PC-3 (cell line): ENCODE data around the gene MICU1. TPM values are rescaled to one million over a fixed set of nuclear protein-coding genes. Genes with fewer than 3 reads are reported as not detected.
A peak's percentile ranks its signal among the peaks of the same experiment; 100 is the strongest.

Source experiments
- ATAC-seq: fragments of 200-7000 bp; cut with Tn5 transposase; 2 replicates; pipeline ENCODE4 v1.9.1; 2020; ENCODE audit warnings: mild to moderate bottlenecking, moderate library complexity
- BruUV-seq: library from RNA; stranded (reverse); fragments of 400-500 nt; replicated peaks from 2 replicates; lab custom pipeline; 2021; lab: Mats Ljungman, UMichigan
- CTCF ChIA-PET: fragments of 300-600 bp; sonication (Branson Sonifier 250); formaldehyde crosslinking; loops from one replicate; lab custom pipeline; 2022; ENCODE audit warnings: antibody characterized with exemption; lab: Charles Lee
- POLR2A ChIA-PET: fragments of 300-600 bp; sonication (Branson Sonifier 250); formaldehyde crosslinking; loops from one replicate; lab custom pipeline; 2022; ENCODE audit warnings: antibody characterized with exemption; ENCODE audit not compliant: unreplicated experiment; lab: Charles Lee
- DNase-seq: peaks from one replicate; pipeline ENCODE4 v3.0.0-alpha.2; 2015
- H2AFZ ChIP-seq: fragments of 300-600 bp; sonication (generic); 2 replicates; pipeline ENCODE4 v1.6.0; 2016; ENCODE audit warnings: antibody characterized with exemption, low read length
- H3F3A ChIP-seq: fragments of 300-600 bp; sonication (generic); one replicate; pipeline ENCODE4 v1.6.0; 2017; ENCODE audit warnings: antibody characterized with exemption, low read length, control low read depth, mild to moderate bottlenecking; ENCODE audit not compliant: unreplicated experiment
- H3K27ac ChIP-seq: fragments of 300-600 bp; sonication (generic); 2 replicates; pipeline ENCODE4 v1.5.1; 2016; ENCODE audit warnings: mild to moderate bottlenecking, low read length
- H3K27me3 ChIP-seq: fragments of 300-600 bp; sonication (generic); 2 replicates; pipeline ENCODE4 v1.6.1; 2016; ENCODE audit warnings: low read length, mixed read lengths
- H3K36me3 ChIP-seq: fragments of 300-600 bp; sonication (generic); 2 replicates; pipeline ENCODE4 v1.6.1; 2016; ENCODE audit warnings: low read depth, mixed run types, low read length, mixed read lengths
- H3K4me1 ChIP-seq: fragments of 300-600 bp; sonication (generic); 2 replicates; pipeline ENCODE4 v1.5.1; 2016; ENCODE audit warnings: low read length; ENCODE audit not compliant: insufficient read depth
- H3K4me2 ChIP-seq: fragments of 300-600 bp; sonication (generic); 2 replicates; pipeline ENCODE4 v1.6.0; 2016; ENCODE audit warnings: low read length
- H3K4me3 ChIP-seq: fragments of 300-600 bp; sonication (generic); 2 replicates; pipeline ENCODE4 v1.5.1; 2016; ENCODE audit warnings: mild to moderate bottlenecking, low read length, mixed read lengths
- H3K79me2 ChIP-seq: fragments of 300-600 bp; sonication (generic); 2 replicates; pipeline ENCODE4 v1.6.1; 2017; ENCODE audit warnings: low read length, mixed read lengths
- H3K9ac ChIP-seq: fragments of 300-600 bp; sonication (generic); 2 replicates; pipeline ENCODE4 v1.6.0; 2016; ENCODE audit warnings: mild to moderate bottlenecking, low read length
- H3K9me2 ChIP-seq: fragments of 300-600 bp; sonication (generic); replicated peaks from 2 replicates; pipeline ENCODE4 v1.6.1; 2016; ENCODE audit warnings: mixed run types, low read length, mixed read lengths
- H3K9me3 ChIP-seq: fragments of 300-600 bp; sonication (generic); 2 replicates; pipeline ENCODE4 v1.6.1; 2016; ENCODE audit warnings: low read length, mixed read lengths
- H4K20me1 ChIP-seq: fragments of 300-600 bp; sonication (generic); 2 replicates; pipeline ENCODE4 v1.6.1; 2016; ENCODE audit warnings: low read length, mixed read lengths
- EZH2 ChIP-seq: fragments of 300-600 bp; sonication (generic); IDR thresholded peaks from one replicate; pipeline ENCODE4 v1.6.1; 2017; ENCODE audit warnings: antibody characterized with exemption, mild to moderate bottlenecking, low read length; ENCODE audit not compliant: unreplicated experiment
- EZH2phosphoT487 ChIP-seq: fragments of 300-600 bp; sonication (generic); IDR thresholded peaks from 2 replicates; pipeline ENCODE4 v1.6.1; 2018; ENCODE audit warnings: mild to moderate bottlenecking, antibody characterized with exemption, low read length, borderline replicate concordance
- intact Hi-C: fragments of 100-400 bp; cut with micrococcal nuclease; formaldehyde crosslinking; loops from 2 replicates; pipeline ENCODE4 v1.9.0; 2023
- total RNA-seq: library from RNA; depleted of rRNA; stranded (reverse); fragments of >200 nt; gene quantifications from 2 replicates; pipeline ENCODE4 v1.2.3, GENCODE V29; 2014
- TF ChIP-seq, protein P1 (sequence below): fragments of 300-600 bp; sonication (generic); conservative IDR thresholded peaks from 2 replicates; pipeline ENCODE4 v1.5.1; 2017; ENCODE audit warnings: antibody characterized with exemption, low read depth, mild to moderate bottlenecking, low read length

Gene MICU1
- total RNA-seq, 1 experiment from 2014 or later = 19.8 TPM

DNA sequence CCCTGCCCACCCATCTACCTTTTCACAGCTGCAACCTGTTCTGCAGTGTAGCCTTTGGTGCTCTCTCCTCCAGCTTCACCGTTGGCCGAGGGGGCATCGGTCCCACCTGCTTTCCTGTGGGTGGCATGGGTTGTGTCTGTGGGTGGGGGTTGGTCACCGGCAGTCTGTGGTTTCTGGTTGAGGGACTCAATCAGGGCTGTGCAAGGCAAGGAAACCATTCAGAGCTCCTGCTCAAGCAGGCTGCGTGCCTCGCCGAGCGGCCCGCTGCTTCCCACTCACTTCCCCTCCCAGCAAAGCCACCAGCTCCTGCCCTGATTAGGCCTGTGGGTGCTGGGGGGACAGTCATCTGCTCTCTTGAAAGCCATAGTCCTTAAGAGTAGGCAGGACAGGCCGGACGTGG is 280.9 kb downstream of the MICU1 start:
- Histone ChIP-seq H3K4me3 (no peak overlapping the region), H3K4me1 (no peaks in the 10 kb centered on the region), H3K9ac (no peak overlapping the region), H3K27ac (no peak overlapping the region), H3K27me3 (no peaks in the 10 kb centered on the region), H4K20me1 (no peaks in the 10 kb centered on the region), H2AFZ (no peak overlapping the region), H3K9me2 (no peaks in the 10 kb centered on the region), H3K4me2 (no peak overlapping the region), H3F3A (no peaks in the 10 kb centered on the region), H3K36me3 (peaks cover 8% of the 10 kb centered on the region; the same call in 1 of the 2 replicates), H3K79me2 (no peaks in the 10 kb centered on the region), H3K9me3 (no peaks in the 10 kb centered on the region)
- no peak for DNase-seq
- BruUV-seq = no TSS peak
- CTCF ChIA-PET = interaction anchor here (0.7 kb wide), 1 partner anchor 716 kb away, joined by 9 read pairs; no protein-coding TSS in a partner anchor
- intact Hi-C loops = no loop called here
- no peak for TF ChIP-seq EZH2
- TF ChIP-seq, protein P1, sequence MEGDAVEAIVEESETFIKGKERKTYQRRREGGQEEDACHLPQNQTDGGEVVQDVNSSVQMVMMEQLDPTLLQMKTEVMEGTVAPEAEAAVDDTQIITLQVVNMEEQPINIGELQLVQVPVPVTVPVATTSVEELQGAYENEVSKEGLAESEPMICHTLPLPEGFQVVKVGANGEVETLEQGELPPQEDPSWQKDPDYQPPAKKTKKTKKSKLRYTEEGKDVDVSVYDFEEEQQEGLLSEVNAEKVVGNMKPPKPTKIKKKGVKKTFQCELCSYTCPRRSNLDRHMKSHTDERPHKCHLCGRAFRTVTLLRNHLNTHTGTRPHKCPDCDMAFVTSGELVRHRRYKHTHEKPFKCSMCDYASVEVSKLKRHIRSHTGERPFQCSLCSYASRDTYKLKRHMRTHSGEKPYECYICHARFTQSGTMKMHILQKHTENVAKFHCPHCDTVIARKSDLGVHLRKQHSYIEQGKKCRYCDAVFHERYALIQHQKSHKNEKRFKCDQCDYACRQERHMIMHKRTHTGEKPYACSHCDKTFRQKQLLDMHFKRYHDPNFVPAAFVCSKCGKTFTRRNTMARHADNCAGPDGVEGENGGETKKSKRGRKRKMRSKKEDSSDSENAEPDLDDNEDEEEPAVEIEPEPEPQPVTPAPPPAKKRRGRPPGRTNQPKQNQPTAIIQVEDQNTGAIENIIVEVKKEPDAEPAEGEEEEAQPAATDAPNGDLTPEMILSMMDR = no peak
- no peak for TF ChIP-seq EZH2phosphoT487
- POLR2A ChIA-PET = no interaction called here
- no peak for ATAC-seq

DNA sequence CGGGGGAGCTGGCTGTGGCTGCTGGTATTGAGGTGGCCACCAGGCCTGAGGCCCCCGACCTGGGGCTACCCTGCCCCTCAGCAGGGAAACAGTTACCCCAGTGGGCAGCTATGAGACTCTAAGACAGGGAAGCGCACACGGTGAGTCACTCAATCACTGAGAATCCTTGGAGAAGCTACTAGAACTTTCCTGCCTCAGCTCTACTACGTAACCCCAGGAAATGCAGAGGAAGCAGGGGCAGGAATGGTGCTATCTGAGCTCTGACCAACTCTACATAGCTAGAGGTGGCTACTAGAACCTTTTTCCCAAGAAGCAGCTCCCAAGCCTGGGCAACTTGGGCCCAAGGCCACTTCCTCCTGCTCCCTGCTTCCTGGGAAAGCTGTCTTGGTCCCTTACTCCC is 283.0 kb downstream of the MICU1 start:
- BruUV-seq = no TSS peak
- H3K4me3 ChIP-seq = no peak overlapping the region
- H3K36me3 ChIP-seq = peaks cover 8% of the 10 kb centered on the region; the same call in 1 of the 2 replicates
- no peaks in the 10 kb centered on the region for H3K79me2 ChIP-seq
- TF ChIP-seq EZH2phosphoT487 (no peak), EZH2 (no peak)
- TF ChIP-seq, protein P1 = no peak
- ChIA-PET POLR2A (no interaction called here), CTCF (no interaction called here)
- no peaks in the 10 kb centered on the region for H3F3A ChIP-seq
- no peak overlapping the region for H3K27ac ChIP-seq
- H3K9ac ChIP-seq = no peak overlapping the region
- H4K20me1 ChIP-seq = no peaks in the 10 kb centered on the region
- no peak for DNase-seq
- no peak for ATAC-seq
- no peak overlapping the region for H2AFZ ChIP-seq
- H3K27me3 ChIP-seq = no peaks in the 10 kb centered on the region
- H3K9me2 ChIP-seq = no peaks in the 10 kb centered on the region
- intact Hi-C loops = no loop called here
- no peaks in the 10 kb centered on the region for H3K4me1 ChIP-seq
- no peak overlapping the region for H3K4me2 ChIP-seq
- no peaks in the 10 kb centered on the region for H3K9me3 ChIP-seq

DNA sequence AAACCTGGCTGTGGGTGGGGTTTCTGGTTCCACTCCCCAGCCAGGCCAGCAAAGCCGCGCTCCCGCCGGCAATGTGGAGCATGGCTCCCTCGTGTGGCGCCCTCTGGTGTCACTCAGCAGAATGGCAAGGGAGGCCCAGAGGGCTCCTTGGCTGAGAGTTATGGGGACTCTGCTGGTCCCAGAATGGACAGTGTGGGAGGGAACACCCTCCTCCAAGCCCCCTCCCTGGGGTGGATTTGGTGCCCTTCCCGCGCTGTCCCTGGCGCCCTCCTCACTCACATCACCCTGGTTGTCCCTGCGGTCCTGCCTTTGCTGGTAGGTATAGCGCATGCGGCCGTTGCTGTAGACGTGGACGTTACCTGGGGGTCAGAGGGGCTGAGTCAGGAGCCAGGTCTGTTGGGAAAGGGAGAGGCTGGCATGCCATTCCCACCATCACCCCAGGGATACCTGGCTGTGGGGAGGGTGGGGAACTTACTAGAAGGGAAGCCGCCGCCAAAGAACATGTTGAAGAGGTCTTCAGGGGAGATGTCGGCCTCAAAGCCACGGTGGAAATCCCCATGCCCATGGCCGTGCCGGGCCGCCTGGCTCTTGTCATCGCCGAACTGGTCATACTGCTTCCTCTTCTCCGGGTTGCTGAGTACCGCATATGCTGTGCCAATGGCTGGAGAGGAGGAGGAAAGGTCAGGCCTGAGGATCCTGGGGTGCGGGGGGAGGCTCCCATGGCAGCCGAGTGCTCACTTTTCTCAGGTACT is 285.2 kb downstream of the MICU1 start:
- no peak overlapping the region for H3K9ac ChIP-seq
- intact Hi-C loops = no loop called here
- peaks cover 13% of the 10 kb centered on the region; the same call in 1 of the 2 replicates for H3K36me3 ChIP-seq
- no peaks in the 10 kb centered on the region for H3K27me3 ChIP-seq
- no peaks in the 10 kb centered on the region for H3K9me3 ChIP-seq
- no peak overlapping the region for H3K4me3 ChIP-seq
- no peaks in the 10 kb centered on the region for H3K4me1 ChIP-seq
- peak; percentile 58 for DNase-seq
- H3K79me2 ChIP-seq = no peaks in the 10 kb centered on the region
- no TSS peak for BruUV-seq
- no peak overlapping the region for H3K27ac ChIP-seq
- no peak overlapping the region for H2AFZ ChIP-seq
- TF ChIP-seq, protein P1 = peak; percentile 82
- TF ChIP-seq EZH2phosphoT487 = no peak
- H3F3A ChIP-seq = no peaks in the 10 kb centered on the region
- ATAC-seq = peak; percentile 70
- no peaks in the 10 kb centered on the region for H4K20me1 ChIP-seq
- CTCF ChIA-PET = no interaction called here
- no peaks in the 10 kb centered on the region for H3K9me2 ChIP-seq
- POLR2A ChIA-PET = no interaction called here
- no peak overlapping the region for H3K4me2 ChIP-seq
